RPMI8226 (cell line): ENCODE data around the gene EXOC6B.

ENCODE experiments used
- DNase-seq: peaks from one replicate; pipeline ENCODE4 v3.0.0-alpha.2; 2015

Gene EXOC6B

DNA sequence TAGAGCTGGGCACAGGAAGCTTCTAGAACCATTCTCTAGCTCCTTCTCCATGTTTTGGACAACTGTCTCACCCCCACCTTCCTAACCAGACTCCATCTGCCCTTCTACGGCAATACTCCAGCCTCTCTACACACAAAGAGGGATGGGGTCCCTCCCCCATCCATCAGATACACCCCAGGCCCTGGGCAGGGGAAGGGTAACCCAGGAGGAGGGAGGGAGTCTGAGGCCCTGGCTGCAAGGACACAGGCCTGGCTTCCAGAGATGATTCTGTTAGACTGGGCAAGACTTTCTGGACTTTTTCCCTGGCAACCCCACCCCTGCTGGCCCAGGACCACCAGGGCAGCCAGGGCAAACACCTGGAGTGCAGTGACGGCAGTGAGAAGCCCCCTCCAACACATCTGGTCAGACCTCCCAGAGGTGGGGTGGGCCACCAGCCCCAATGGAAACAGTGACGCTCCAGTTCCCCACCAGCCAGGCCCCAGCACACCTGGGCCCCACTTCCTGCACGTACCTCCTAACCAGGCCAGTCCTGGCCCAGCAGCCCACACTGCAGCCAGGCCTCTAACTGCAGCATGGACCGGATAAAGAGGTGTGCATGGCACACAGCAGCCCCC is 684.7 kb downstream of the EXOC6B start:
- DNase-seq: no peak

DNA sequence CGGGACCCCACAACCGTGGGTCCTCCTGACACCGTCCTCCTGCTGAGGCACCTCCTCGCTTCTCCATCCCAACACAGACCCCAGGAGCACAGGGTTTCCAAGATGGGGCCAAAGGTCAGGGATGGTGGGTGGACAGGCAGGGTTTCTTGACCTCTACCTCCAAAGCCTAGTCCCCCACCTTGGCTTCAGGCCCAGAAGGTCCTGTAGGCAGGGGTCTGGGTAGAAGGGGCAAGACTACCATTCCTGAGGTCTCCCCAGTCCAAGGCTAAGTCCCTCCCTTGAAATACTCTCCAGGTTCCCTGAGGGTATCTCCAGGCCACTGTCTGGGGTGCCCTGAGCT is 685.2 kb downstream of the EXOC6B start:
- no peak for DNase-seq

DNA sequence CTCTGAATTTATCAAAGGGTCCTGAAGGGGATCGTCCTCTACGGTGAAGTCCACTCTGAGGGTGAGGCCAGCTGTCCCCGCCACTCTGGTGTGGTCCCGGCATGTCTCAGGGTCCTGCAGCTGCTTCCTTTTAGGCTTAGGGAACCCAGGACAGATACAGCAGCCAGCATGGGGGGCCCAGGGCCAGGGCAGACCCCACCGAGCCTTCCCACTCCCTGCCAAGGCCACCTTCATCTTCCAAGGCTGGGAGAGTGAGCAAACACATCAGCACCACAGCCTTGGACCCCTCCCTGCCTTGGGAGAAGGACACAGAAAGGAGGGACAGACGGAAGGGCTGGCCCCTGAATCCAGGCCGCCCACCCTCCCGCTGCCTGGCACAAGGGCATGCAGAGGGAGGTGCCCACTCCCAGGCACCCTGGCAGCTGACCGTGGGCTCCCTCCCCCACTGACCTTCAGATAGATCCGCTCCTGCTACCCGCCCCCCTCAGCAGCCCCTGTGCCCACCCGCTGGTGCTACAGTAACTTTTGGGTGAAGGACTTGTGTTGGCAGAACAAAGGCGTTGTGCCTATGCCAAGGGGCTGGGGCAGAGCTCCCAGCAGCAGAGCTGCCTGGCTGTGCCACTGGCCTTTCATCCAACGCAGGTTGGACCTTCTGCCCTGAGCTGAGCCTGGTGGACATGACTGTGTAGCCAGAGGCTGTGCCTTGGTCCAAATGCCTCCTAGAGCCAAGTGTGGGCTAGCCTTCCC is 685.8 kb downstream of the EXOC6B start:
- no peak for DNase-seq

- no peak for DNase-seq
Measured at GRCh38 chr2:72139471-72139873, 686.4 kb downstream of the EXOC6B start.

DNA sequence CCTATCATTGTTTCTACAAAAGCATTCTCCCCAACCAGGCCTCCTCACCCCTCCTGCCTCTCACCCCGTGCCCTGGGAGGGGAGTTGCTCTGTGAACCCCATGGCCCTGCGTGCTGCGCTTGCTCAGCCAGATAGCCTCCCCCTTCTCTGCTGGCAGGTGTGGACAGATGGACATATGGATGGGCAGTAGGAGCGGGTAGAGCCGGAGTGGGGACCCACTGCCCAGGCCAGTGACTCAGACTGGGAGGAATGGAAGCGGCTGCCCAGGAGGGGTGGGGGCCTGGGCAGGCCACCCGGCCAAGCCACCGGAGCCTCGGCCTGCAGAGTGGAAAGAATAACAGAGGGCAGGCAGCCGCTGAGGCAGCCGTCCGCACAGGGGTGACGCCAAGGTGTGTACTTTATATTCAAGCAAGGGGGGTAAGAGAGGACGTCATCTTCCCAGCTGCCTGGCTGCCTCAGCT is 686.9 kb downstream of the EXOC6B start:
- no peak for DNase-seq

- DNase-seq: no peak
Measured at GRCh38 chr2:72138011-72138881, 687.6 kb downstream of the EXOC6B start.

- DNase-seq: peak; percentile 72
Measured at GRCh38 chr2:72137498-72138010, 688.3 kb downstream of the EXOC6B start.

- DNase-seq: no peak
Measured at GRCh38 chr2:72136933-72137497, 688.8 kb downstream of the EXOC6B start.

DNA sequence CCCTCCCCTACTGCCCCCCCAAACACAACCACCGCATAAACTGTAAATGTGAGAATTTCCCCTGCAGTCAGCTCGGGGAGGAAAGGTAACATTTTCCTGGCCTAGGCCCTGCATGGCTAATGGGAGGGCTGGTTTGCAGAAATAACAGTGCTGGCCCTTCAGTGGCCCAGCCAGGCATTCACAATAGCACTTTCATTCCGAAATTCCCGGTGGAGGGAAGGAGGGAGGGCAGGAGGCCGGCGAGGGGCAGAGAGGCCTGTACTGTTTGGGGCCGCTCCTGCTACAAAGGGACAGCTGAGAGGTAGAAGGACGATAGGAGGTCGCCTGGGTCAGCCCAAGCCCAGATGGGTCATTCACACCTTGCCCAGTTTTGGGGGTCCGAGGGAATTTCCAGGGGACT is 689.5 kb downstream of the EXOC6B start:
- DNase-seq: no peak

- DNase-seq: no peak
Measured at GRCh38 chr2:72135921-72136320, 689.9 kb downstream of the EXOC6B start.

DNA sequence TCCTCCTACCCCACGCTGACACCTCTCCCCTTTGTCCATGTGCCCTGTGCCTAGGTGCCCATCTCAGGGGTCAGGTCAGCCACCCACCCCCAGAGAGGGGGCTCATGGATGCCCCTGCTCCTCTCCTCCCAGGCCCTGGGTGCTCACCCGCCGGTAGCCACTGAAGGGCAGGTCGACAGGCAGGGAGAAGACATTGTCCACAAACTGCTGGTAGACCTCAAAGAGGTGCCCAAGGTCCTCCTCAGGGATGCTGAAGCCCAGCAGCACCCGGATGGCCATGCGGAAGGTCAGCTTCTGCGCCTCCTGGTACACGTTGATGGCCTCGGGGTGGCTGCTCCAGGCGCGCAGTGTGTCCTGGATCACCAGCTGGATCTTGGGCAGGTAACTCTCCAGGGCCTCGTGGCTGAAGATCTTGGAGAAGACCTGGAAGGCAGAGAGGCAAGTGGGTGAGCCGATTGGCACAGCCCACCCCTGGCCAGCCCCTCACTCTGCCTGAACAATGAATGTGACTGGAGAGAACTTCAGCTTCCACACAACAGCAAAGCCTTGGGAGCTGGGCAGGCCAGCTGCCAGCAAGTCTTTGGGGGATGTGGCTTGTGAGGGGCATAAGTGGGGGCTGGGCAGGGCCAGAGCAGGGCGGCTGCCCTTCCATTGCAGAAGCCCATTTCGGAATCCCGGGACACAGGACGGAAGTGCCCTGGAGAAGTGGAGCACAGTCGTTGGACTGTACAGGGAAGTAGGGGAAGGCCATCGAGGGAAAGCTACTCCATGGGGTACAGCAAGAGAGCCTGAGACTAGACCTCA is 690.6 kb downstream of the EXOC6B start:
- DNase-seq: no peak

- DNase-seq: no peak
Measured at GRCh38 chr2:72134408-72134996, 691.3 kb downstream of the EXOC6B start.

- DNase-seq: no peak
Measured at GRCh38 chr2:72133721-72134407, 692.0 kb downstream of the EXOC6B start.

DNA sequence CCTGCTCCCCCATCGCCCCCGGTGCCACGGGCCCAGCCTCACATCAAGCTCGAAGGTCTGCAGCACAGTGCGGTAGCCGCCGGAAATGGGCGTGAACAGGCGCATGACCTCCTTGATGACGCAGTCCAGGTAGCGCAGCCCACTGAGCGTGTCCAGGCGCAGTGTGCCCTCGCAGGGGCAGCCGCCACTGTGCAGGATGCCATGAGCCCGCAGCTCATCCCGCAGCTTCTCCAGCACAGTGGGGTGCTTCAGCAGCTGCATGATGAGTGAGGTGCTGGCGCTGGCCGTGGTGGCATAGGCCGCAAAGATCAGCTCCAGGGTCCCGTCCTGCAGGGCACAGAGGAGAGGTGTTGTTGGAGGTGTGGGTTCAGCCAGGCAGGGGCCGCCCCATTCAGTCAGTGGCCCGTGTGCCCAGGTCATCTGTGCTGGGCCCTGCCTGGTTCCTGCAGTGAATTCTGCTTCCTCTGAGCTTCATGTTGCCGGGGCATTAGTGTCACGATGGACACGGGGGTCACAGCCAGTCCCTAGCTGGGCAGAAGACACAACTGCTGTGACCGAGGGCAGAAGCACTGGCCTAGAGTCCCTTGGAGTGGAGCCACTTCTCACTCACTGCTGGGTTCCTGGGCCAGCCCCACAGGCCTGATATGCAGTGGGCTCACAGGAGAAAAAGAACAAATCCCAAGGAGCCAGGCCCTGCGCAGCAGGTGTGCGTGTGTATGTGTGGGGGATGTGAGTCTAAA is 692.7 kb downstream of the EXOC6B start:
- DNase-seq: no peak

DNA sequence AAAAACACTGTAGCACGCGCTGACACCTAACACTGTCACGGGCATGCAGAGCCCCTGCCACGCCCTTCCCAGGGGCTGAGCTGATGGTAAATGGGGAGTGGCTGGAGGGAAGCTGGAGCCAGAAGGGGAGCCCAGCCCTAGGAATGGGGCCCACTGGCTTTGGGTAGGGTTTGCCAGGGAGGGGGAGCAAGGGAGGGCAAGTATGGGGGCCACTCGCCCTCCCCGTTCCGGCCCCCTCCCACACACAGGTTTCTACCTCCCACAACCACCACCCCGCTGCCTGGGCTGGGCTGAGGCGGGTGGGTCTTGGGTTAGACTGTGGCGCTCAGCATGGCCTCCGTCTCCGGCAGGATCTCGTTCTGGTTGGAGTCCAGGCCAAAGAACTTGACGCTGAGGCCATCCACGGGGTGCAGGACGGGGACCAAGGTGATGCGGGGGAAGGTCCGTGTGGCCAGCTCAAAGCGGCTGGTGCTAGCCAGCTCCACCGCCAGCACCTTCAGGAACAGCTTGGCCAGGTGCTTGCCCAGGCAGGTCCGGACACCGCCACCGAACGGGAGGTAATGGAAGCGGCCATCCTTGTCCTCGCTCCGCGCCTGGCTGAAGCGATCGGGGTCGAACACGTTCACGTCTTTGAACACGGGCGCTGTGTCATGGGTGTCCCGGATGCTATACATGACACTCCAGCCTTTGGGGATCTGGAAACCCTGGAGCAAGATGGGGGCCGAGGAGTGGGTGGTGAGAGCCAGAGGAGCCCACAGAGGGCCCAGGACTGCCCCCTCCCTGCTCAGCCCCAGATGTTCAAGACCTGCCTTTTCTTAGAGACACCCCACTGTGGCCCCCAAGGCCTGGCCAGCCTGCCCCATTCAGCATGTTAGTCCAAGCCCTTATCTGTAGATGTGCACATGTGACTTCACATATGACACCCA is 693.7 kb downstream of the EXOC6B start:
- DNase-seq: no peak

DNA sequence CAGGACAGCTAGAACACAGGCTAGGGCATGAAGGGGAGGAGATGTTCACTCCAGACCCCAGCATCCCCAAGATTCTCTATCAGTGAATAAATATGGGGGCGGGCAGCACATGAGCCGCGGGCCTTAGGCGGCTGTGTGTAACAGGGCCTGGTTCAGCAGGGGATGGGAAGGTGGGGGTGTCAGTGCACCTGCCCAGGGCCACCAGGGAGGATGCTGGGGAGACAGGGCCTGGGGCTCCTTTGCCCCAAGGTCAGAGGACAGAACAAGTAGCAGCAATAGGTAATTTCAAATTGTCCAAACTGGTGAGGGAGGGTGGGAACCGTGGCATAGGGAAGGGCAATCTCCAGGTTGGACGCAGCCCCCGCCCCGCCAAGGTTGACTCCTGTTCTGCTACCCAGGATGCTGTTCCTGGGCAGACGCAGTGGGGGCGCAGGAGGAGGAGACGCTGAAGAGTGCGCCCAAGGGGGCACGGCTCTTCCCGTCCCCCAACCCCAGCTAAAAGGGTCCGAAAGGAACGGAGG is 694.4 kb downstream of the EXOC6B start:
- DNase-seq: no peak

GRCh38 chr2:72130659-72131360 is 695.0 kb downstream of the EXOC6B start:
- DNase-seq: no peak

- DNase-seq: no peak
Measured at GRCh38 chr2:72129681-72130340, 696.0 kb downstream of the EXOC6B start.
